NCI-H460 (cell line): ENCODE results near the gene TBX6. TPM values are rescaled to one million over a fixed set of nuclear protein-coding genes. Genes with fewer than 3 reads are reported as not detected.

ENCODE experiments used
- DNase-seq: peaks from one replicate; pipeline ENCODE4 v3.0.0-alpha.2; 2016; ENCODE audit warnings: low read depth; ENCODE audit errors: extremely low read depth
- total RNA-seq: library from RNA; depleted of rRNA; stranded (reverse); fragments of >200 nt; shearing (Covaris generic); gene quantifications from 2 replicates; pipeline ENCODE4 v1.2.3, GENCODE V29; 2014

Gene TBX6
- total RNA-seq, 1 experiment from 2014 or later: 0.30 TPM

- no peak for DNase-seq
Observed at GRCh38 chr16:30088237-30088831, 3.4 kb downstream of the TBX6 start.

- DNase-seq: no peak
Observed at GRCh38 chr16:30087181-30087898, 4.4 kb downstream of the TBX6 start.

- DNase-seq: no peak
Observed at GRCh38 chr16:30086291-30087140, 5.2 kb downstream of the TBX6 start.

- no peak for DNase-seq
Observed at GRCh38 chr16:30085820-30086219, 5.9 kb downstream of the TBX6 start.

GRCh38 chr16:30085247-30085646 is 6.5 kb downstream of the TBX6 start:
- DNase-seq: no peak

- DNase-seq: no peak
Observed at GRCh38 chr16:30084816-30085159, 6.9 kb downstream of the TBX6 start.

GRCh38 chr16:30084096-30084815 is 7.5 kb downstream of the TBX6 start:
- no peak for DNase-seq

GRCh38 chr16:30083216-30084055 is 8.3 kb downstream of the TBX6 start:
- no peak for DNase-seq

- no peak for DNase-seq
Observed at GRCh38 chr16:30082545-30083090, 9.1 kb downstream of the TBX6 start.

- DNase-seq: no peak
Observed at GRCh38 chr16:30079480-30079879, 12.2 kb downstream of the TBX6 start.

GRCh38 chr16:30078744-30079143 is 13.0 kb downstream of the TBX6 start:
- DNase-seq: no peak

GRCh38 chr16:30077656-30078055 is 14.1 kb downstream of the TBX6 start:
- DNase-seq: no peak

GRCh38 chr16:30076276-30076791 is 15.4 kb downstream of the TBX6 start:
- DNase-seq: no peak

GRCh38 chr16:30075503-30076275 is 16.0 kb downstream of the TBX6 start, which contains the start of gene PPP4C:
PPP4C (plus strand) TSS chr16:30075994; CDS start chr16:30076378, 384 bp downstream.
- peak; percentile 83 for DNase-seq

- no peak for DNase-seq
Observed at GRCh38 chr16:30070490-30070889, 21.2 kb downstream of the TBX6 start.

- DNase-seq: no peak
Observed at GRCh38 chr16:30069611-30070462, 21.9 kb downstream of the TBX6 start.

- no peak for DNase-seq
Observed at GRCh38 chr16:30068750-30069610, 22.7 kb downstream of the TBX6 start.
